ENCODE results near the gene LAMB2. TPM values are rescaled to one million over a fixed set of nuclear protein-coding genes. Genes with fewer than 3 reads are reported as not detected.

Gene LAMB2
- total RNA-seq, 1 experiment from 2014 or later, result 121 TPM

- Histone ChIP-seq H3K18ac (ENCODE audit: insufficient read length, low read depth, low read length) (no peak overlapping the region), H3K27me3 (ENCODE audit: insufficient read depth, low read length) (no peaks in the 10 kb centered on the region), H4K8ac (replicated peaks; ENCODE audit: insufficient read length, low read depth, low read length) (no peak overlapping the region), H3K14ac (ENCODE audit: insufficient read depth, low read length) (no peak overlapping the region), H3K4ac (ENCODE audit: low read depth, low read length) (no peak overlapping the region), H2BK120ac (ENCODE audit: low read depth, low read length, poor library complexity, severe bottlenecking) (no peak overlapping the region), H2AFZ (ENCODE audit: low read length) (no peak overlapping the region), H4K91ac (ENCODE audit: insufficient read length, low read depth, low read length) (no peak overlapping the region), H2BK15ac (ENCODE audit: low read depth, low read length) (no peak overlapping the region), H3K27ac (ENCODE audit: insufficient read length, low read depth, low read length) (no peak overlapping the region), H3K79me1 (ENCODE audit: insufficient read depth, low read depth, low read length, poor library complexity, severe bottlenecking) (no peaks in the 10 kb centered on the region), H3K23me2 (ENCODE audit: insufficient read length, low read depth, low read length, poor library complexity, severe bottlenecking) (no peaks in the 10 kb centered on the region), H3K56ac (ENCODE audit: insufficient read length, low read depth, low read length) (no peak overlapping the region), H3K79me2 (ENCODE audit: insufficient read depth, low read length) (no peaks in the 10 kb centered on the region), H2AK5ac (ENCODE audit: insufficient read length, low read length) (no peak overlapping the region), H4K20me1 (ENCODE audit: control insufficient read depth, insufficient read depth, insufficient read length) (no peaks in the 10 kb centered on the region), H3K9me3 (ENCODE audit: control insufficient read depth, low read depth, low read length) (peaks cover 10% of the 10 kb centered on the region), H3K9ac (ENCODE audit: extremely low read depth, insufficient read length, low read length) (no peak overlapping the region), H3K23ac (ENCODE audit: insufficient read length, low read depth, low read length) (no peak overlapping the region), H4K5ac (ENCODE audit: insufficient read length, low read depth, low read length) (no peak overlapping the region), H3K4me2 (ENCODE audit: insufficient read depth, insufficient read length, low read length) (no peak overlapping the region), H2BK5ac (ENCODE audit: insufficient read length, low read length) (no peak overlapping the region), H2BK20ac (ENCODE audit: low read depth, low read length, poor library complexity, severe bottlenecking) (no peak overlapping the region), H3K4me1 (ENCODE audit: insufficient read depth, low read length) (no peaks in the 10 kb centered on the region), H2BK12ac (ENCODE audit: insufficient read length, low read depth, low read length) (no peak overlapping the region), H3T11ph (ENCODE audit: low read length) (no peak overlapping the region)
- peaks cover 6 to 11% (median 9%) of the 10 kb centered on the region in 3 experiments; a peak in 5 of 7 replicates for H3K36me3 Mint-ChIP-seq (ENCODE audit: insufficient read depth in 1 of 3, low read depth in 3 of 3)
- no peak for DNase-seq
- H3K27me3 Mint-ChIP-seq (ENCODE audit: low read depth), result peaks cover 48% of the 10 kb centered on the region
- WGBS (ENCODE audit: extremely low coverage, insufficient read length, low lambda C conversion rate), result no CpG with 5 or more reads among the region's 3 CpGs
- H3K9me3 Mint-ChIP-seq, result peaks cover 15 to 27% of the 10 kb centered on the region in 2 experiments
- peak overlapping the region in 1 of 3 experiments; percentile 51; a peak in 1 of 7 replicates for H3K27ac Mint-ChIP-seq
- H3K4me1 Mint-ChIP-seq, result 0 out of 4 replicates have a peak, but pooled peaks cover 0 to 2% of the 10 kb centered on the region in 2 experiments
- TF ChIP-seq, protein P1, sequence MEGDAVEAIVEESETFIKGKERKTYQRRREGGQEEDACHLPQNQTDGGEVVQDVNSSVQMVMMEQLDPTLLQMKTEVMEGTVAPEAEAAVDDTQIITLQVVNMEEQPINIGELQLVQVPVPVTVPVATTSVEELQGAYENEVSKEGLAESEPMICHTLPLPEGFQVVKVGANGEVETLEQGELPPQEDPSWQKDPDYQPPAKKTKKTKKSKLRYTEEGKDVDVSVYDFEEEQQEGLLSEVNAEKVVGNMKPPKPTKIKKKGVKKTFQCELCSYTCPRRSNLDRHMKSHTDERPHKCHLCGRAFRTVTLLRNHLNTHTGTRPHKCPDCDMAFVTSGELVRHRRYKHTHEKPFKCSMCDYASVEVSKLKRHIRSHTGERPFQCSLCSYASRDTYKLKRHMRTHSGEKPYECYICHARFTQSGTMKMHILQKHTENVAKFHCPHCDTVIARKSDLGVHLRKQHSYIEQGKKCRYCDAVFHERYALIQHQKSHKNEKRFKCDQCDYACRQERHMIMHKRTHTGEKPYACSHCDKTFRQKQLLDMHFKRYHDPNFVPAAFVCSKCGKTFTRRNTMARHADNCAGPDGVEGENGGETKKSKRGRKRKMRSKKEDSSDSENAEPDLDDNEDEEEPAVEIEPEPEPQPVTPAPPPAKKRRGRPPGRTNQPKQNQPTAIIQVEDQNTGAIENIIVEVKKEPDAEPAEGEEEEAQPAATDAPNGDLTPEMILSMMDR (conservative IDR thresholded peaks at IDR 0.05), result no peak
- no peak overlapping the region for H3K4me3 Mint-ChIP-seq
Observed at GRCh38 chr3:49140080-49140479, 7.2 kb upstream of the LAMB2 start.
